K562 (cell line): ENCODE results near the gene METTL25B. TPM values are rescaled to one million over a fixed set of nuclear protein-coding genes. Genes with fewer than 3 reads are reported as not detected.
A peak's percentile ranks its signal among the peaks of the same experiment; 100 is the strongest.

Experiments used
- DIDO1 ChIP-seq: fragments of 450-650 bp; IDR thresholded peaks from 2 replicates; pipeline ENCODE4 v1.6.1; 2016; ENCODE audit warnings: low read depth, missing biosample characterization, missing genetic modification characterization
- ESRRB ChIP-seq: fragments of 250-450 bp; sonication (Bioruptor Pico); IDR thresholded peaks from 2 replicates; pipeline ENCODE4 v1.5.0; 2020; ENCODE audit warnings: mild to moderate bottlenecking, moderate library complexity, borderline replicate concordance
- L3MBTL2 ChIP-seq: fragments of 450-650 bp; IDR thresholded peaks from 2 replicates; pipeline ENCODE4 v1.6.1; 2016; ENCODE audit warnings: mild to moderate bottlenecking, moderate library complexity
- POLR2A ChIP-seq: fragments of 450-650 bp; conservative IDR thresholded peaks from 2 replicates; pipeline ENCODE4 v1.6.1; 2016
- POLR2AphosphoS5 ChIP-seq: IDR thresholded peaks from 2 replicates; pipeline ENCODE4 v1.6.1; 2011; ENCODE audit warnings: mild to moderate bottlenecking, low read depth, low read length, moderate library complexity; ENCODE audit not compliant: control insufficient read depth, insufficient read depth
- RBBP5 ChIP-seq: fragments of 200-600 bp; sonication (generic); IDR thresholded peaks from 2 replicates; pipeline ENCODE4 v1.6.1; 2012; ENCODE audit warnings: borderline replicate concordance, mild to moderate bottlenecking, low read length, control low read depth, inconsistent platforms; ENCODE audit not compliant: insufficient read depth, poor library complexity, severe bottlenecking
- SAFB2 ChIP-seq: fragments of 200-400 bp; formaldehyde crosslinking; IDR thresholded peaks from 2 replicates; pipeline ENCODE4 v1.6.1; 2018; ENCODE audit warnings: borderline replicate concordance, low read length, low read depth, moderate library complexity; ENCODE audit not compliant: severe bottlenecking
- STAT5B ChIP-seq: fragments of 250-450 bp; sonication (Bioruptor Pico); IDR thresholded peaks from 2 replicates; pipeline ENCODE4 v1.8.0; 2021; ENCODE audit warnings: mild to moderate bottlenecking, inconsistent platforms
- SUPT5H ChIP-seq: fragments of 450-650 bp; IDR thresholded peaks from 2 replicates; pipeline ENCODE4 v1.6.1; 2016
- ZNF41 ChIP-seq: fragments of 250-450 bp; sonication (Bioruptor Pico); conservative IDR thresholded peaks from 2 replicates; pipeline ENCODE4 v1.4.0; 2020; ENCODE audit warnings: mild to moderate bottlenecking
- polyA plus RNA-seq, 8 experiments: library from polyadenylated mRNA; depleted of rRNA in 4 of 8; stranded (reverse) in 5 of 8; unstranded in 3 of 8; fragments of >200 nt; fragmentation: Nextera tagmentation in 2 of 8; fragmentation: Illumina TruSeq in 1 of 8; extraction: Ambion mirVana in 2 of 8; extraction: Trizol in 1 of 8; gene quantifications; 2 replicates each; pipeline versions ENCODE4 v1.2.1 to v1.2.3, GENCODE V29; 2011 to 2014; ENCODE audit warnings: inconsistent platforms in 1 of 8, missing spikeins in 1 of 8
- total RNA-seq, 7 experiments: library from RNA; depleted of rRNA in 6 of 7; stranded (reverse); fragments of >200 nt in 6 of 7; fragmentation: Illumina TruSeq in 2 of 7; extraction: Trizol in 2 of 7; gene quantifications; 2 replicates each; pipeline versions ENCODE4 v1.2.1 to v1.2.3, GENCODE V29; 2011 to 2021; ENCODE audit warnings: low replicate concordance in 1 of 7
- TF ChIP-seq, protein P1 (sequence below): sonication (generic); formaldehyde crosslinking; IDR thresholded peaks from 2 replicates; pipeline ENCODE4 v1.8.0; 2022; ENCODE audit warnings: missing genetic modification reagents, mild to moderate bottlenecking, moderate library complexity, borderline replicate concordance
- TF ChIP-seq, protein P2 (sequence below): fragments of 450-650 bp; IDR thresholded peaks from 2 replicates; pipeline ENCODE4 v1.6.1; 2017; ENCODE audit warnings: antibody characterized with exemption, mild to moderate bottlenecking
- TF ChIP-seq, protein P3 (sequence below): fragments of 250-450 bp; sonication (Bioruptor Pico); IDR thresholded peaks from 2 replicates; pipeline ENCODE4 v1.6.1; 2021; ENCODE audit warnings: mild to moderate bottlenecking
- TF ChIP-seq, protein P4 (sequence below): fragments of 250-450 bp; sonication (Bioruptor Pico); IDR thresholded peaks from 2 replicates; pipeline ENCODE4 v1.5.0; 2021
- TF ChIP-seq, protein P5 (sequence below), 3 experiments: fragments of 200-800 bp in 1 of 3; fragments of 250-450 bp in 1 of 3; fragments of 450-650 bp in 1 of 3; sonication (Bioruptor Pico) in 1 of 3; sonication (Bioruptor generic) in 1 of 3; formaldehyde crosslinking in 1 of 3; IDR thresholded peaks; 2 replicates each; pipeline versions ENCODE4 v1.6.1 to v1.8.0; 2016 to 2022; ENCODE audit warnings: mild to moderate bottlenecking in 2 of 3, missing genetic modification characterization in 2 of 3, missing compliant biosample characterization in 1 of 3, moderate library complexity in 1 of 3

Gene METTL25B
- total and polyA plus RNA-seq, 9 of the 15 experiments (the other 6 are each of a cell fraction or from before 2014, with no cell fraction given), result 7.7 to 48.3 (median 33.1) TPM

DNA sequence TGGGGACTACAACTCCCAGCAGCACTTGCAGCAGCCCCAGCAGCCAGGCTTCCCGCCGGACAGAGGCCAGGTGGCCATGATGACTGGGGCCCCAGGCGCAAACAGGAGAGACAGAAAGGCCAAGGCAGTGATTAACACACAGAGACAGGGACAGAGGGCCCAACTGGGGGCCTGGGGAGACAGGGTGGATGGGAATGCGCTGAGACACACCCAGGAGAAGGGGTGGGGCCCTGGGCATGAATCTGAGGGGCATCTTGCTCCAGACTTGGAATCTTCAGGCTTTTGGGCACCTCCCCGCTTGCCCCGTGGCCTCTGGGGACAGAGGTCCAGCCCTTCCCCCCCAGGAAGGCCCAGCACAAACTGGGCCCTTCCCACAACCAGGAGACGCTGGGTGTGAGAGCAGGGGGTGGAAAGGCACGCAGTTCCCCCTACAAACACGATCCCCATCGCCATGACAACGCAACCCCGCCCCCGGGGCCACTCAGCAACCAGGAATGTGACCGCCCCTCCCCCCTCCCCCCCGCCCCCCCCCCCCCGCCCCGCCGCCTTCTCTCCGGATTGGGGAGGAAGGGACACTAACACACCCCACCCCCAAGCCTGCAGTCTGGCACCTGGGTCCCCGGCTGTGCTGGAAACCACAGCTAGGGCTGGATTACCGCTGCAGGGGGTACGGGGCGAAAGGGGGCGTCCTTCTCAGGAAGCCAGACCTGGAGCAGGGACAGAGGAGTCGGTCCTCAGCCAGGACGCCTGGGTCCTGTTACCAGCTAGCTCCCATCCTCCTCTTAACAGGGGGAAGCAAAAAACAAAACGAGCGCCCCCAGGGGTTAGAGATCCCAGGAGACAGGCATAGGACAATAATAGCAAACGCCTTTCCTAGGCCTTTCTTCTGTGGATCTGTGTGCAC, 18.7 kb downstream of the METTL25B start (continued):
- TF ChIP-seq, protein P1, sequence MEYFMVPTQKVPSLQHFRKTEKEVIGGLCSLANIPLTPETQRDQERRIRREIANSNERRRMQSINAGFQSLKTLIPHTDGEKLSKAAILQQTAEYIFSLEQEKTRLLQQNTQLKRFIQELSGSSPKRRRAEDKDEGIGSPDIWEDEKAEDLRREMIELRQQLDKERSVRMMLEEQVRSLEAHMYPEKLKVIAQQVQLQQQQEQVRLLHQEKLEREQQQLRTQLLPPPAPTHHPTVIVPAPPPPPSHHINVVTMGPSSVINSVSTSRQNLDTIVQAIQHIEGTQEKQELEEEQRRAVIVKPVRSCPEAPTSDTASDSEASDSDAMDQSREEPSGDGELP (CRISPR knock-in tag), result peak; percentile 67; the same call in 1 of the 2 replicates
- peak; percentile 53 for TF ChIP-seq SUPT5H
- TF ChIP-seq, protein P2, sequence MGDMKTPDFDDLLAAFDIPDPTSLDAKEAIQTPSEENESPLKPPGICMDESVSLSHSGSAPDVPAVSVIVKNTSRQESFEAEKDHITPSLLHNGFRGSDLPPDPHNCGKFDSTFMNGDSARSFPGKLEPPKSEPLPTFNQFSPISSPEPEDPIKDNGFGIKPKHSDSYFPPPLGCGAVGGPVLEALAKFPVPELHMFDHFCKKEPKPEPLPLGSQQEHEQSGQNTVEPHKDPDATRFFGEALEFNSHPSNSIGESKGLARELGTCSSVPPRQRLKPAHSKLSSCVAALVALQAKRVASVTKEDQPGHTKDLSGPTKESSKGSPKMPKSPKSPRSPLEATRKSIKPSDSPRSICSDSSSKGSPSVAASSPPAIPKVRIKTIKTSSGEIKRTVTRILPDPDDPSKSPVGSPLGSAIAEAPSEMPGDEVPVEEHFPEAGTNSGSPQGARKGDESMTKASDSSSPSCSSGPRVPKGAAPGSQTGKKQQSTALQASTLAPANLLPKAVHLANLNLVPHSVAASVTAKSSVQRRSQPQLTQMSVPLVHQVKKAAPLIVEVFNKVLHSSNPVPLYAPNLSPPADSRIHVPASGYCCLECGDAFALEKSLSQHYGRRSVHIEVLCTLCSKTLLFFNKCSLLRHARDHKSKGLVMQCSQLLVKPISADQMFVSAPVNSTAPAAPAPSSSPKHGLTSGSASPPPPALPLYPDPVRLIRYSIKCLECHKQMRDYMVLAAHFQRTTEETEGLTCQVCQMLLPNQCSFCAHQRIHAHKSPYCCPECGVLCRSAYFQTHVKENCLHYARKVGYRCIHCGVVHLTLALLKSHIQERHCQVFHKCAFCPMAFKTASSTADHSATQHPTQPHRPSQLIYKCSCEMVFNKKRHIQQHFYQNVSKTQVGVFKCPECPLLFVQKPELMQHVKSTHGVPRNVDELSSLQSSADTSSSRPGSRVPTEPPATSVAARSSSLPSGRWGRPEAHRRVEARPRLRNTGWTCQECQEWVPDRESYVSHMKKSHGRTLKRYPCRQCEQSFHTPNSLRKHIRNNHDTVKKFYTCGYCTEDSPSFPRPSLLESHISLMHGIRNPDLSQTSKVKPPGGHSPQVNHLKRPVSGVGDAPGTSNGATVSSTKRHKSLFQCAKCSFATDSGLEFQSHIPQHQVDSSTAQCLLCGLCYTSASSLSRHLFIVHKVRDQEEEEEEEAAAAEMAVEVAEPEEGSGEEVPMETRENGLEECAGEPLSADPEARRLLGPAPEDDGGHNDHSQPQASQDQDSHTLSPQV, result 0 out of 2 replicates have a peak, but pooled peaks have one; percentile 26
- no peak for TF ChIP-seq ZNF41
- TF ChIP-seq, protein P3, sequence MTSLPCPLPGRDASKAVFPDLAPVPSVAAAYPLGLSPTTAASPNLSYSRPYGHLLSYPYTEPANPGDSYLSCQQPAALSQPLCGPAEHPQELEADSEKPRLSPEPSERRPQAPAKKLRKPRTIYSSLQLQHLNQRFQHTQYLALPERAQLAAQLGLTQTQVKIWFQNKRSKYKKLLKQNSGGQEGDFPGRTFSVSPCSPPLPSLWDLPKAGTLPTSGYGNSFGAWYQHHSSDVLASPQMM (CRISPR knock-in tag), result no peak
- peak; percentile 61; the same call in 1 of the 2 replicates for TF ChIP-seq POLR2A
- no peak for TF ChIP-seq SAFB2
- TF ChIP-seq, protein P4, sequence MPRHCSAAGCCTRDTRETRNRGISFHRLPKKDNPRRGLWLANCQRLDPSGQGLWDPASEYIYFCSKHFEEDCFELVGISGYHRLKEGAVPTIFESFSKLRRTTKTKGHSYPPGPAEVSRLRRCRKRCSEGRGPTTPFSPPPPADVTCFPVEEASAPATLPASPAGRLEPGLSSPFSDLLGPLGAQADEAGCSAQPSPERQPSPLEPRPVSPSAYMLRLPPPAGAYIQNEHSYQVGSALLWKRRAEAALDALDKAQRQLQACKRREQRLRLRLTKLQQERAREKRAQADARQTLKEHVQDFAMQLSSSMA, result no peak
- no peak for TF ChIP-seq STAT5B
- no peak for TF ChIP-seq ESRRB (CRISPR knock-in tag)
- TF ChIP-seq L3MBTL2, result no peak
- peak; percentile 51; the same call in 1 of the 2 replicates for TF ChIP-seq POLR2AphosphoS5
- peak; percentile 52 for TF ChIP-seq RBBP5
- no peak for TF ChIP-seq DIDO1
- TF ChIP-seq, protein P5, sequence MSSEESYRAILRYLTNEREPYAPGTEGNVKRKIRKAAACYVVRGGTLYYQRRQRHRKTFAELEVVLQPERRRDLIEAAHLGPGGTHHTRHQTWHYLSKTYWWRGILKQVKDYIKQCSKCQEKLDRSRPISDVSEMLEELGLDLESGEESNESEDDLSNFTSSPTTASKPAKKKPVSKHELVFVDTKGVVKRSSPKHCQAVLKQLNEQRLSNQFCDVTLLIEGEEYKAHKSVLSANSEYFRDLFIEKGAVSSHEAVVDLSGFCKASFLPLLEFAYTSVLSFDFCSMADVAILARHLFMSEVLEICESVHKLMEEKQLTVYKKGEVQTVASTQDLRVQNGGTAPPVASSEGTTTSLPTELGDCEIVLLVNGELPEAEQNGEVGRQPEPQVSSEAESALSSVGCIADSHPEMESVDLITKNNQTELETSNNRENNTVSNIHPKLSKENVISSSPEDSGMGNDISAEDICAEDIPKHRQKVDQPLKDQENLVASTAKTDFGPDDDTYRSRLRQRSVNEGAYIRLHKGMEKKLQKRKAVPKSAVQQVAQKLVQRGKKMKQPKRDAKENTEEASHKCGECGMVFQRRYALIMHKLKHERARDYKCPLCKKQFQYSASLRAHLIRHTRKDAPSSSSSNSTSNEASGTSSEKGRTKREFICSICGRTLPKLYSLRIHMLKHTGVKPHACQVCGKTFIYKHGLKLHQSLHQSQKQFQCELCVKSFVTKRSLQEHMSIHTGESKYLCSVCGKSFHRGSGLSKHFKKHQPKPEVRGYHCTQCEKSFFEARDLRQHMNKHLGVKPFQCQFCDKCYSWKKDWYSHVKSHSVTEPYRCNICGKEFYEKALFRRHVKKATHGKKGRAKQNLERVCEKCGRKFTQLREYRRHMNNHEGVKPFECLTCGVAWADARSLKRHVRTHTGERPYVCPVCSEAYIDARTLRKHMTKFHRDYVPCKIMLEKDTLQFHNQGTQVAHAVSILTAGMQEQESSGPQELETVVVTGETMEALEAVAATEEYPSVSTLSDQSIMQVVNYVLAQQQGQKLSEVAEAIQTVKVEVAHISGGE (CRISPR knock-in tag; IDR thresholded peaks at IDR 0.05), result peak in 1 of 3 experiments; percentile 46; a peak in 2 of 6 replicates
